ENCODE results near the gene ABCA2.

GRCh38 chr9:137055385-137056364 lies 27.6 kb upstream of the ABCA2 start:
- TF ChIP-seq POLR2A (IDR thresholded peaks at IDR 0.05) (no peak), CTCF (IDR thresholded peaks at IDR 0.05) (no peak)
